Measurements from ENCODE around the gene SMAD7.
A peak's percentile ranks its signal among the peaks of the same experiment; 100 is the strongest.

The SMAD7 gene

GRCh38 chr18:48986851-48987761 is 36.3 kb upstream of the SMAD7 start:
- DNase-seq (ENCODE audit: low spot score): no peak

- DNase-seq (ENCODE audit: low spot score): no peak
Measured at GRCh38 chr18:48985161-48985560, 34.4 kb upstream of the SMAD7 start.

- peak; percentile 36 for DNase-seq (ENCODE audit: low spot score)
Measured at GRCh38 chr18:48983793-48984437, 33.1 kb upstream of the SMAD7 start.

GRCh38 chr18:48982266-48982665 is 31.5 kb upstream of the SMAD7 start:
- DNase-seq (ENCODE audit: low spot score): no peak

GRCh38 chr18:48979944-48980890 is 29.5 kb upstream of the SMAD7 start:
- DNase-seq (ENCODE audit: low spot score): peak; percentile 31

GRCh38 chr18:48977914-48978313 is 27.1 kb upstream of the SMAD7 start:
- DNase-seq (ENCODE audit: low spot score): no peak

- peak; percentile 61 for DNase-seq (ENCODE audit: low spot score)
Measured at GRCh38 chr18:48975817-48976649, 25.3 kb upstream of the SMAD7 start.

- no peak for DNase-seq (ENCODE audit: low spot score)
Measured at GRCh38 chr18:48975120-48975816, 24.5 kb upstream of the SMAD7 start.

GRCh38 chr18:48974304-48975119 is 23.7 kb upstream of the SMAD7 start:
- DNase-seq (ENCODE audit: low spot score): no peak

GRCh38 chr18:48973731-48974130 is 23.0 kb upstream of the SMAD7 start:
- DNase-seq (ENCODE audit: low spot score): no peak

GRCh38 chr18:48968412-48969215 is 17.8 kb upstream of the SMAD7 start:
- DNase-seq (ENCODE audit: low spot score): no peak

GRCh38 chr18:48967545-48967944 is 16.8 kb upstream of the SMAD7 start:
- no peak for DNase-seq (ENCODE audit: low spot score)

GRCh38 chr18:48966523-48966922 is 15.8 kb upstream of the SMAD7 start:
- no peak for DNase-seq (ENCODE audit: low spot score)

GRCh38 chr18:48963586-48964470 is 13.1 kb upstream of the SMAD7 start:
- no peak for DNase-seq (ENCODE audit: low spot score)

GRCh38 chr18:48962994-48963561 is 12.3 kb upstream of the SMAD7 start:
- no peak for DNase-seq (ENCODE audit: low spot score)

GRCh38 chr18:48962252-48962993 is 11.7 kb upstream of the SMAD7 start:
- no peak for DNase-seq (ENCODE audit: low spot score)

GRCh38 chr18:48961547-48961946 is 10.8 kb upstream of the SMAD7 start:
- DNase-seq (ENCODE audit: low spot score): no peak

Data from LoVo (cell line).